GM12878 (cell line): ENCODE measurements around the gene NPBWR2. TPM values are rescaled to one million over a fixed set of nuclear protein-coding genes. Genes with fewer than 3 reads are reported as not detected.

ENCODE experiments used
- ATAC-seq: fragments of 200-7000 bp; cut with Tn5 transposase; 3 replicates; pipeline ENCODE4 v1.9.1; 2020; ENCODE audit warnings: mild to moderate bottlenecking, moderate library complexity
- BruUV-seq: library from RNA; stranded (reverse); fragments of 400-500 nt; replicated peaks from 2 replicates; lab custom pipeline; 2021; lab: Mats Ljungman, UMichigan
- CTCF ChIA-PET: fragments of 300-600 bp; sonication (Branson Sonifier 250); formaldehyde crosslinking; extraction: SDS; loops from one replicate; lab custom pipeline; 2021; ENCODE audit warnings: inconsistent platforms; lab: Yijun Ruan, JAX
- POLR2A ChIA-PET: fragments of 350-600 bp; formaldehyde crosslinking; extraction: SDS; loops from one replicate; lab custom pipeline; 2021; ENCODE audit warnings: inconsistent platforms; lab: Charles Lee
- RAD21 ChIA-PET: fragments of 300-600 bp; sonication (Branson Sonifier 250); formaldehyde crosslinking; loops from one replicate; lab custom pipeline; 2023; ENCODE audit warnings: antibody characterized with exemption; ENCODE audit not compliant: unreplicated experiment; lab: Charles Lee
- SMC1A ChIA-PET: fragments of 300-600 bp; sonication (Branson Sonifier 250); formaldehyde crosslinking; loops from one replicate; lab custom pipeline; 2023; ENCODE audit not compliant: unreplicated experiment, uncharacterized antibody; lab: Charles Lee
- DNase-seq: peaks from one replicate; pipeline ENCODE4 v3.0.0-alpha.2; 2011; ENCODE audit warnings: low read depth, low spot score
- FAIRE-seq: peaks from 3 replicates; lab custom pipeline; 2011; peaks lifted over from hg19 to GRCh38; lab: Jason Lieb, UNC
- H2AFZ ChIP-seq: 2 replicates; pipeline ENCODE4 v1.6.0; 2011; ENCODE audit warnings: low read depth, low read length, control low read depth; ENCODE audit not compliant: control insufficient read depth
- H3K27ac ChIP-seq: 2 replicates; pipeline ENCODE4 v1.5.1; 2011; ENCODE audit warnings: control low read depth; ENCODE audit not compliant: control insufficient read depth, insufficient read depth
- H3K27me3 ChIP-seq, 2 experiments: replicated peaks in 1 of 2; 2 replicates each; pipeline versions ENCODE4 v1.6.0 to v1.6.1; 2011; ENCODE audit warnings: low read length in 1 of 2; ENCODE audit not compliant: control insufficient read depth in 2 of 2, insufficient read depth in 2 of 2
- H3K36me3 ChIP-seq, 2 experiments: 2 replicates each; pipeline ENCODE4 v1.5.1; 2011; ENCODE audit warnings: low read length in 1 of 2; ENCODE audit not compliant: control insufficient read depth in 2 of 2, insufficient read depth in 2 of 2
- H3K4me1 ChIP-seq: 2 replicates; pipeline ENCODE4 v1.6.1; 2011; ENCODE audit warnings: mild to moderate bottlenecking, low read length, moderate library complexity, mixed read lengths; ENCODE audit not compliant: control insufficient read depth, insufficient read depth
- H3K4me2 ChIP-seq: 2 replicates; pipeline ENCODE4 v1.6.0; 2011; ENCODE audit warnings: control low read depth; ENCODE audit not compliant: control insufficient read depth, insufficient read depth
- H3K4me3 ChIP-seq: fragments of 200-600 bp; sonication (generic); 2 replicates; pipeline ENCODE4 v1.5.1; 2016
- H3K79me2 ChIP-seq: 2 replicates; pipeline ENCODE4 v1.6.0; 2011; ENCODE audit warnings: low read length; ENCODE audit not compliant: control insufficient read depth, insufficient read depth
- H3K9ac ChIP-seq: 2 replicates; pipeline ENCODE4 v1.8.0; 2011; ENCODE audit warnings: low read length, control low read depth, mixed read lengths; ENCODE audit not compliant: control insufficient read depth, insufficient read depth
- H3K9me3 ChIP-seq: replicated peaks from 3 replicates; pipeline ENCODE4 v1.5.1; 2011; ENCODE audit warnings: mild to moderate bottlenecking, low read length; ENCODE audit not compliant: control insufficient read depth, insufficient read depth
- H4K20me1 ChIP-seq: 2 replicates; pipeline ENCODE4 v1.6.0; 2011; ENCODE audit not compliant: control insufficient read depth, insufficient read depth
- BHLHE40 ChIP-seq, 2 experiments: fragments of 450-650 bp in 1 of 2; IDR thresholded peaks; 2 replicates each; pipeline ENCODE4 v1.6.1; 2011 to 2017; ENCODE audit warnings: low read depth in 2 of 2, borderline replicate concordance in 1 of 2, improper control_type of control experiment in 1 of 2, low read length in 1 of 2, mild to moderate bottlenecking in 1 of 2
- CBFB ChIP-seq: IDR thresholded peaks from 2 replicates; pipeline ENCODE4 v1.6.1; 2016; ENCODE audit warnings: antibody characterized with exemption, low read depth
- EP300 ChIP-seq, 2 experiments: fragments of 150-350 bp in 1 of 2; IDR thresholded peaks; 2 replicates each; pipeline ENCODE4 v1.6.1; 2011 to 2012; ENCODE audit warnings: low read depth in 2 of 2, low read length in 2 of 2, borderline replicate concordance in 1 of 2, improper control_type of control experiment in 1 of 2, inconsistent platforms in 1 of 2; ENCODE audit not compliant: control insufficient read depth in 1 of 2
- ESRRA ChIP-seq: IDR thresholded peaks from 2 replicates; pipeline ENCODE4 v1.6.1; 2012; ENCODE audit warnings: mild to moderate bottlenecking, low read length, improper control_type of control experiment
- ETV6 ChIP-seq, 2 experiments: fragments of 450-650 bp in 1 of 2; IDR thresholded peaks in 1 of 2; conservative IDR thresholded peaks in 1 of 2; 2 replicates each; pipeline ENCODE4 v1.6.1; 2014; ENCODE audit warnings: antibody characterized with exemption in 1 of 2, borderline replicate concordance in 1 of 2, low read depth in 1 of 2, mild to moderate bottlenecking in 1 of 2, moderate library complexity in 1 of 2
- HDAC6 ChIP-seq: fragments of 200-600 bp; sonication (generic); IDR thresholded peaks from one replicate; pipeline ENCODE4 v1.8.0; 2017; ENCODE audit warnings: antibody characterized with exemption; ENCODE audit not compliant: unreplicated experiment
- MXI1 ChIP-seq: fragments of 150-350 bp; IDR thresholded peaks from 2 replicates; pipeline ENCODE4 v1.6.1; 2011; ENCODE audit warnings: low read depth, mild to moderate bottlenecking, inconsistent platforms, low read length, improper control_type of control experiment
- MYC ChIP-seq: IDR thresholded peaks from 2 replicates; pipeline ENCODE4 v1.6.1; 2011; ENCODE audit warnings: mild to moderate bottlenecking, low read length, moderate library complexity, inconsistent platforms; ENCODE audit not compliant: insufficient read depth, insufficient replicate concordance, insufficient read length, severe bottlenecking
- POLR2AphosphoS2 ChIP-seq: IDR thresholded peaks from 2 replicates; pipeline ENCODE4 v1.6.1; 2011; ENCODE audit warnings: low read depth, mild to moderate bottlenecking, low read length, improper control_type of control experiment, moderate library complexity
- RCOR1 ChIP-seq: conservative IDR thresholded peaks from 2 replicates; pipeline ENCODE4 v1.6.1; 2012; ENCODE audit warnings: low read depth, low read length, improper control_type of control experiment
- SIX5 ChIP-seq: IDR thresholded peaks from 2 replicates; pipeline ENCODE4 v1.6.1; 2011; ENCODE audit warnings: mild to moderate bottlenecking, low read depth, low read length, moderate library complexity; ENCODE audit not compliant: severe bottlenecking
- SREBF2 ChIP-seq: IDR thresholded peaks from 2 replicates; pipeline ENCODE4 v1.6.1; 2012; ENCODE audit warnings: mild to moderate bottlenecking, low read length
- ZNF207 ChIP-seq: fragments of 450-650 bp; IDR thresholded peaks from 2 replicates; pipeline ENCODE4 v1.6.1; 2014; ENCODE audit warnings: antibody characterized with exemption, mild to moderate bottlenecking, borderline replicate concordance
- ZNF24 ChIP-seq: fragments of 450-650 bp; IDR thresholded peaks from 2 replicates; pipeline ENCODE4 v1.6.1; 2017; ENCODE audit warnings: antibody characterized with exemption, mild to moderate bottlenecking
- WGBS: methylation state at CpG from one replicate; pipeline ENCODE4 v1.1.6; 2016; ENCODE audit warnings: low lambda C conversion rate; ENCODE audit not compliant: insufficient replicate concordance, insufficient coverage; ENCODE audit errors: missing lambda C conversion rate; 5-methylcytosine and 5-hydroxymethylcytosine counted together
- in situ Hi-C: fragments of 300-500 bp; cut with MboI; formaldehyde crosslinking; loops from 9 replicates; pipeline ENCODE4 v1.14.3; 2018; ENCODE audit warnings: mixed read lengths
- intact Hi-C: fragments of 100-400 bp; cut with micrococcal nuclease; formaldehyde crosslinking; loops from one replicate; pipeline ENCODE4 v1.14.2; 2022; ENCODE audit not compliant: unreplicated experiment
- polyA plus RNA-seq, 11 experiments: library from polyadenylated mRNA; depleted of rRNA in 4 of 11; unstranded in 6 of 11; stranded (reverse) in 5 of 11; fragments of >200 nt; fragmentation: Nextera tagmentation in 4 of 11; fragmentation: Illumina TruSeq in 1 of 11; extraction: Ambion mirVana in 4 of 11; extraction: Trizol in 1 of 11; gene quantifications; 1 replicate in 1 of 11; 2 replicates in 10 of 11; pipeline versions ENCODE4 v1.2.1 to v1.2.3, GENCODE V29; 2011 to 2016; ENCODE audit warnings: inconsistent platforms in 2 of 11, missing spikeins in 2 of 11, low read depth in 1 of 11
- total RNA-seq, 4 experiments: library from RNA; depleted of rRNA in 3 of 4; stranded (reverse); fragments of >200 nt in 3 of 4; fragmentation: Illumina TruSeq in 1 of 4; extraction: Trizol in 1 of 4; gene quantifications; 2 replicates each; pipeline versions ENCODE4 v1.2.1 to v1.2.3, GENCODE V29; 2013 to 2021
- TF ChIP-seq, protein P1 (sequence below): IDR thresholded peaks from 2 replicates; pipeline ENCODE4 v1.6.1; 2012; ENCODE audit warnings: mild to moderate bottlenecking, low read depth, low read length
- TF ChIP-seq, protein P2 (sequence below): fragments of 450-650 bp; IDR thresholded peaks from 2 replicates; pipeline ENCODE4 v1.6.1; 2017; ENCODE audit warnings: mild to moderate bottlenecking, moderate library complexity

The NPBWR2 gene
- total and polyA plus RNA-seq, 10 of the 15 experiments (the other 5 are each of a cell fraction or from before 2014, with no cell fraction given): not detected

DNA sequence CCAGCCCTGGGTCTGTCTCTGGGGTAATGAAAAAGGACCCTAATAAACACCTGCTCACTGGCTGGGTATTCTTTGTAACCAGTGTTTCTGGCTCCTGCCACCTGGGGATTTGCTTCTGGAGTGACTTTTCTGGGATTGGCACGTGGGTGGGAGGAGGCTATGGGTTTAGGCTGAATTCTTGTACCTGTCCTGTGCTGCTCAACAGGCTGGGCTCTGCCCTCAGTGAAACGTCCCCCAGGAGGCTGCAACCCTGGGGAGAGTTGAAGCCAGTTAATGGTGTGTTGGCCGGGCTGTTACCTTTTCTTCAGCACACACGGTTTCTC is 6.8 kb downstream of the NPBWR2 start:
- no peak overlapping the region for H3K4me3 ChIP-seq
- no peak overlapping the region for H3K4me2 ChIP-seq
- in situ Hi-C loops (no loop called here), intact Hi-C loops (no loop called here)
- H3K9me3 ChIP-seq: no peaks in the 10 kb centered on the region
- H3K27me3 ChIP-seq: peaks cover 4 to 11% of the 10 kb centered on the region in 2 experiments; a peak in 3 of 4 replicates
- ChIA-PET POLR2A (no interaction called here), CTCF (interaction anchor here (0.8 to 2.6 kb wide), 6 partner anchors 10 to 22 kb away, joined by 3 to 7 read pairs (median 4); partner anchors contain the start of gene LKAAEAR1), SMC1A (interaction anchor here (1.6 to 1.7 kb wide), 2 partner anchors 20 kb away, joined by 5 to 7 read pairs; partner anchors contain the start of genes OPRL1 and RGS19), RAD21 (interaction anchor here (0.7 to 1.9 kb wide), 7 partner anchors 9 to 120 kb away, joined by 3 to 7 read pairs (median 5); partner anchors contain the start of genes LKAAEAR1, OPRL1, RGS19 and SAMD10)
- H3K36me3 ChIP-seq: no peaks in the 10 kb centered on the region
- H3K9ac ChIP-seq: no peak overlapping the region
- ATAC-seq (peak; percentile 9; the same call in 2 of the 3 replicates), FAIRE-seq (no peak), DNase-seq (no peak)
- H4K20me1 ChIP-seq: no peaks in the 10 kb centered on the region
- WGBS: 2% methylated on average over 4 of the region's 4 CpGs
- peaks cover 16% of the 10 kb centered on the region for H3K4me1 ChIP-seq
- no peak overlapping the region for H3K27ac ChIP-seq
- no TSS peak for BruUV-seq
- H3K79me2 ChIP-seq: no peaks in the 10 kb centered on the region
- H2AFZ ChIP-seq: no peak overlapping the region
- TF ChIP-seq, protein P1, sequence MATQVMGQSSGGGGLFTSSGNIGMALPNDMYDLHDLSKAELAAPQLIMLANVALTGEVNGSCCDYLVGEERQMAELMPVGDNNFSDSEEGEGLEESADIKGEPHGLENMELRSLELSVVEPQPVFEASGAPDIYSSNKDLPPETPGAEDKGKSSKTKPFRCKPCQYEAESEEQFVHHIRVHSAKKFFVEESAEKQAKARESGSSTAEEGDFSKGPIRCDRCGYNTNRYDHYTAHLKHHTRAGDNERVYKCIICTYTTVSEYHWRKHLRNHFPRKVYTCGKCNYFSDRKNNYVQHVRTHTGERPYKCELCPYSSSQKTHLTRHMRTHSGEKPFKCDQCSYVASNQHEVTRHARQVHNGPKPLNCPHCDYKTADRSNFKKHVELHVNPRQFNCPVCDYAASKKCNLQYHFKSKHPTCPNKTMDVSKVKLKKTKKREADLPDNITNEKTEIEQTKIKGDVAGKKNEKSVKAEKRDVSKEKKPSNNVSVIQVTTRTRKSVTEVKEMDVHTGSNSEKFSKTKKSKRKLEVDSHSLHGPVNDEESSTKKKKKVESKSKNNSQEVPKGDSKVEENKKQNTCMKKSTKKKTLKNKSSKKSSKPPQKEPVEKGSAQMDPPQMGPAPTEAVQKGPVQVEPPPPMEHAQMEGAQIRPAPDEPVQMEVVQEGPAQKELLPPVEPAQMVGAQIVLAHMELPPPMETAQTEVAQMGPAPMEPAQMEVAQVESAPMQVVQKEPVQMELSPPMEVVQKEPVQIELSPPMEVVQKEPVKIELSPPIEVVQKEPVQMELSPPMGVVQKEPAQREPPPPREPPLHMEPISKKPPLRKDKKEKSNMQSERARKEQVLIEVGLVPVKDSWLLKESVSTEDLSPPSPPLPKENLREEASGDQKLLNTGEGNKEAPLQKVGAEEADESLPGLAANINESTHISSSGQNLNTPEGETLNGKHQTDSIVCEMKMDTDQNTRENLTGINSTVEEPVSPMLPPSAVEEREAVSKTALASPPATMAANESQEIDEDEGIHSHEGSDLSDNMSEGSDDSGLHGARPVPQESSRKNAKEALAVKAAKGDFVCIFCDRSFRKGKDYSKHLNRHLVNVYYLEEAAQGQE: no peak
- no peak for TF ChIP-seq CBFB
- TF ChIP-seq, protein P2, sequence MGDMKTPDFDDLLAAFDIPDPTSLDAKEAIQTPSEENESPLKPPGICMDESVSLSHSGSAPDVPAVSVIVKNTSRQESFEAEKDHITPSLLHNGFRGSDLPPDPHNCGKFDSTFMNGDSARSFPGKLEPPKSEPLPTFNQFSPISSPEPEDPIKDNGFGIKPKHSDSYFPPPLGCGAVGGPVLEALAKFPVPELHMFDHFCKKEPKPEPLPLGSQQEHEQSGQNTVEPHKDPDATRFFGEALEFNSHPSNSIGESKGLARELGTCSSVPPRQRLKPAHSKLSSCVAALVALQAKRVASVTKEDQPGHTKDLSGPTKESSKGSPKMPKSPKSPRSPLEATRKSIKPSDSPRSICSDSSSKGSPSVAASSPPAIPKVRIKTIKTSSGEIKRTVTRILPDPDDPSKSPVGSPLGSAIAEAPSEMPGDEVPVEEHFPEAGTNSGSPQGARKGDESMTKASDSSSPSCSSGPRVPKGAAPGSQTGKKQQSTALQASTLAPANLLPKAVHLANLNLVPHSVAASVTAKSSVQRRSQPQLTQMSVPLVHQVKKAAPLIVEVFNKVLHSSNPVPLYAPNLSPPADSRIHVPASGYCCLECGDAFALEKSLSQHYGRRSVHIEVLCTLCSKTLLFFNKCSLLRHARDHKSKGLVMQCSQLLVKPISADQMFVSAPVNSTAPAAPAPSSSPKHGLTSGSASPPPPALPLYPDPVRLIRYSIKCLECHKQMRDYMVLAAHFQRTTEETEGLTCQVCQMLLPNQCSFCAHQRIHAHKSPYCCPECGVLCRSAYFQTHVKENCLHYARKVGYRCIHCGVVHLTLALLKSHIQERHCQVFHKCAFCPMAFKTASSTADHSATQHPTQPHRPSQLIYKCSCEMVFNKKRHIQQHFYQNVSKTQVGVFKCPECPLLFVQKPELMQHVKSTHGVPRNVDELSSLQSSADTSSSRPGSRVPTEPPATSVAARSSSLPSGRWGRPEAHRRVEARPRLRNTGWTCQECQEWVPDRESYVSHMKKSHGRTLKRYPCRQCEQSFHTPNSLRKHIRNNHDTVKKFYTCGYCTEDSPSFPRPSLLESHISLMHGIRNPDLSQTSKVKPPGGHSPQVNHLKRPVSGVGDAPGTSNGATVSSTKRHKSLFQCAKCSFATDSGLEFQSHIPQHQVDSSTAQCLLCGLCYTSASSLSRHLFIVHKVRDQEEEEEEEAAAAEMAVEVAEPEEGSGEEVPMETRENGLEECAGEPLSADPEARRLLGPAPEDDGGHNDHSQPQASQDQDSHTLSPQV: no peak
- TF ChIP-seq MYC: no peak
- 0 out of 4 replicates have a peak, but pooled peaks of 1 of the 2 experiments have one; percentile 34 for TF ChIP-seq BHLHE40 (IDR thresholded peaks at IDR 0.05; ENCODE audit: borderline replicate concordance in 1 of 2, low read depth in 2 of 2, low read length in 1 of 2)
- no peak for TF ChIP-seq POLR2AphosphoS2
- TF ChIP-seq ZNF24: no peak
- no peak for TF ChIP-seq ZNF207
- TF ChIP-seq ETV6 (conservative IDR thresholded peaks at IDR 0.05 in 1 of 2, IDR thresholded peaks at IDR 0.05 in 1 of 2; ENCODE audit: borderline replicate concordance in 1 of 2, low read depth in 1 of 2): no peak
- TF ChIP-seq RCOR1: no peak
- TF ChIP-seq ESRRA: no peak
- no peak for TF ChIP-seq SREBF2
- TF ChIP-seq SIX5: no peak
- TF ChIP-seq EP300 (IDR thresholded peaks at IDR 0.05; ENCODE audit: borderline replicate concordance in 1 of 2, control insufficient read depth in 1 of 2, low read depth in 2 of 2, low read length in 2 of 2): 0 out of 4 replicates have a peak, but pooled peaks of 1 of the 2 experiments have one; percentile 23
- no peak for TF ChIP-seq HDAC6
- no peak for TF ChIP-seq MXI1
